Measurements from ENCODE around the gene NABP1.

DNA sequence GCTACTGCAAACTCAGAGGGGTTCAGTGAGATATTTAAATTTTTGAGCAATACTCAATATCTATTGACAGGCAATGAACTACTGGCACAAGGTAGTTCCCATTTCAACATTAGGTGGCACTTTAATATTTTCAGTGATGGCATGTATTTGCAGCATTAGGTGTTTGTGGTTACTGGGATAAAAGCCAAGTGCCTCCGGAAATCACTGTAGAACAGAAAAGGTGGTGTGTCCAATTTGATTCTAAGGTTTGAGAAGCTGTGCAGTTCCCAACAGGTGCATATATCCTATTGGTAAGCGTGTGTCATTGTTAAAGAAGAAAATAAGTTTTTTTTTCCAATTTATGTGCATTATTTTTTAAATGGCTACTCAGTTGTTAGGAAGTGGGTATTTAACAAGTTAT is 41.3 kb downstream of the NABP1 start:
- no peak for TF ChIP-seq POLR2AphosphoS5 (IDR thresholded peaks at IDR 0.05; ENCODE audit: low read depth, low read length)
- TF ChIP-seq POLR2A (IDR thresholded peaks at IDR 0.05; ENCODE audit: low read depth, low read length): no peak
